ENCODE data around the gene PADI1. TPM values are rescaled to one million over a fixed set of nuclear protein-coding genes. Genes with fewer than 3 reads are reported as not detected.

PADI1 gene
- total RNA-seq, 1 donor from 2014 or later: 0.70 TPM

DNA sequence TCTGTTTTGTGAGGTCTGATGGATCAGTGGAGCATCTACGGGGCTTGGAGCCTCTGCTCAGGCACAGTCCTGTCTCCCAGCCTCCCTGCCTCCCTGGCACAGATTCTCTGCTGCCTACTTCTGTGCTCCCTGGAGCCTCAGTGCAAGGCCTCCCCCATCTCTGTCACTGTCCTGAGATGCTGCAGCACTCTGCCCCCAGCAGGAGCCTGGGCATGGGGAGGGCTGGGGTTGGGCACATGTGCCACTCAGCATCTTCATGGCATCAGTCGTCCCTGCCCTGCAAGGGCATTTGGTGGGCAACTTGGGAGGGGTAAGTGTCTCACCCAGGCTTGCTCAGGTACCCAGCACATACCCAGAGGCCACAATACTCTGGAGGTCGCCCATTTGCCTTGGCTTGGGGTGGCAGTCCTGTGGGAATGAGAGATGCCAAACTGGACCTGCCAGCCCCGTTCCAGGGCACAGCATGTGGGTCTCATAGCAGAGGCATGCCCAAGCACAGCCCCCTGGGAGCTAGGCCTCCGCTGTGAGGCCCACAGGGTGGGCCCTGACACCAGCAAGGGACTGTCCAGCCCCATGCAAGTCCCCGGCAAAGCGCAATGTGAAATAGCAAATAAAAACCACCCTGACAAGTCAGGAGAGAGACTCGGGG is 72.7 kb downstream of the PADI1 start:
- TF ChIP-seq, protein P1, sequence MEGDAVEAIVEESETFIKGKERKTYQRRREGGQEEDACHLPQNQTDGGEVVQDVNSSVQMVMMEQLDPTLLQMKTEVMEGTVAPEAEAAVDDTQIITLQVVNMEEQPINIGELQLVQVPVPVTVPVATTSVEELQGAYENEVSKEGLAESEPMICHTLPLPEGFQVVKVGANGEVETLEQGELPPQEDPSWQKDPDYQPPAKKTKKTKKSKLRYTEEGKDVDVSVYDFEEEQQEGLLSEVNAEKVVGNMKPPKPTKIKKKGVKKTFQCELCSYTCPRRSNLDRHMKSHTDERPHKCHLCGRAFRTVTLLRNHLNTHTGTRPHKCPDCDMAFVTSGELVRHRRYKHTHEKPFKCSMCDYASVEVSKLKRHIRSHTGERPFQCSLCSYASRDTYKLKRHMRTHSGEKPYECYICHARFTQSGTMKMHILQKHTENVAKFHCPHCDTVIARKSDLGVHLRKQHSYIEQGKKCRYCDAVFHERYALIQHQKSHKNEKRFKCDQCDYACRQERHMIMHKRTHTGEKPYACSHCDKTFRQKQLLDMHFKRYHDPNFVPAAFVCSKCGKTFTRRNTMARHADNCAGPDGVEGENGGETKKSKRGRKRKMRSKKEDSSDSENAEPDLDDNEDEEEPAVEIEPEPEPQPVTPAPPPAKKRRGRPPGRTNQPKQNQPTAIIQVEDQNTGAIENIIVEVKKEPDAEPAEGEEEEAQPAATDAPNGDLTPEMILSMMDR (IDR thresholded peaks at IDR 0.05): no peak

DNA sequence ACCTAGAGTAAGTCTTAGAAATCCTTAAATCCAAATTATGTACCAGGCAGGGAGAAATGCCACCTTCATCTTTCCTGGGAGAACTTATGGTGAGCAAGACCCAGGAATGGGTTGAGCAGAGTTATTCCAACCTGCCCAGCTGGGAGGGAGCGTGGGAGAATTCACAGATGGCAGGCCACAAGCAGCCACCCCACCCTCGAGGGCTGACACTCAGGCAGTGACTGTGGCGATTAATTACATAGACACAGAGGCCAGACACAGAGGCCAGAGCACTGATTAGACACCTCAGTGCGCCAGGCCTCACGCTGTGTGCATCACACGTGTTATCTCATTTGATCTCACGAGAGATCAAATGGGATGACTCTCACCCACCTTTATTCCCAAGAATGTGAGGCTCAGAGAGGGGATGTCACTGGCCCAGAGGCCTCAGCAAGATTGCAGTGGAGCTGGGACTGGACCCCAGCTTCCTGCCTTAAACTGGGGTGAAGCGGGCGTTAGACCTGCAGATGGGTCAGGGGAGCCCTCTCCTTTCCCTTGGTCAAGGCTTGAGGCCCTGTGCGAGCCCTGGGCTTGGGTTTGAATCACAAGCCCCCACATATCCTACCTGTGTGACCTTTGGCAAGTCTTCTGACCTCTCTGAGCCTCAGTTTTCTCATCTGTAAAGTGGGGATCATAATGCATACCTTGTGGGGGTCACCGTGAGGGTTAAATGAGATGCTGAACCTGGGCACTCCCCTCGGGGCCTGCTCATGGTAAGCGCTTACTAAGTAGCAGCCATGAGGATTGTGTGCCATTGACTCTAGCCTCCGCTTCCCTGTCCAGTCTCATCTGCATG is 74.3 kb downstream of the PADI1 start:
- Mint-ChIP-seq H3K36me3 (ENCODE audit: low read depth) (no peaks in the 10 kb centered on the region), H3K27me3 (ENCODE audit: low read depth) (peaks cover 5% of the 10 kb centered on the region), H3K4me1 (ENCODE audit: low read depth) (no peaks in the 10 kb centered on the region), H3K9me3 (ENCODE audit: low read depth) (no peaks in the 10 kb centered on the region), H3K27ac (ENCODE audit: unreplicated experiment) (no peak overlapping the region), H3K4me3 (ENCODE audit: unreplicated experiment) (no peak overlapping the region)
- peak; percentile 72 for DNase-seq (ENCODE audit: low spot score)
- TF ChIP-seq, protein P1 (IDR thresholded peaks at IDR 0.05): no peak

More for the DNA sequence above, 72.7 kb downstream of the PADI1 start:
- Mint-ChIP-seq H3K27me3 (ENCODE audit: low read depth) (peaks cover 3% of the 10 kb centered on the region), H3K4me3 (ENCODE audit: unreplicated experiment) (no peak overlapping the region), H3K9me3 (ENCODE audit: low read depth) (no peaks in the 10 kb centered on the region), H3K27ac (ENCODE audit: unreplicated experiment) (no peak overlapping the region), H3K4me1 (ENCODE audit: low read depth) (no peaks in the 10 kb centered on the region), H3K36me3 (ENCODE audit: low read depth) (no peaks in the 10 kb centered on the region)
- peak; percentile 54 for DNase-seq (ENCODE audit: low spot score)

GRCh38 chr1:17280436-17280835 is 75.5 kb downstream of the PADI1 start:
- no peaks in the 10 kb centered on the region for H3K36me3 Mint-ChIP-seq (ENCODE audit: low read depth)
- no peak for DNase-seq (ENCODE audit: low spot score)
- H3K9me3 Mint-ChIP-seq (ENCODE audit: low read depth): no peaks in the 10 kb centered on the region
- no peaks in the 10 kb centered on the region for H3K4me1 Mint-ChIP-seq (ENCODE audit: low read depth)
- no peak overlapping the region for H3K4me3 Mint-ChIP-seq (ENCODE audit: unreplicated experiment)
- H3K27ac Mint-ChIP-seq (ENCODE audit: unreplicated experiment): no peak overlapping the region
- TF ChIP-seq, protein P1 (IDR thresholded peaks at IDR 0.05): no peak
- H3K27me3 Mint-ChIP-seq (ENCODE audit: low read depth): peaks cover 5% of the 10 kb centered on the region

- no peak overlapping the region for H3K4me3 Mint-ChIP-seq (ENCODE audit: unreplicated experiment)
- H3K27me3 Mint-ChIP-seq (ENCODE audit: low read depth): peaks cover 5% of the 10 kb centered on the region
- no peaks in the 10 kb centered on the region for H3K4me1 Mint-ChIP-seq (ENCODE audit: low read depth)
- TF ChIP-seq, protein P1 (IDR thresholded peaks at IDR 0.05): no peak
- no peaks in the 10 kb centered on the region for H3K9me3 Mint-ChIP-seq (ENCODE audit: low read depth)
- no peaks in the 10 kb centered on the region for H3K36me3 Mint-ChIP-seq (ENCODE audit: low read depth)
- no peak overlapping the region for H3K27ac Mint-ChIP-seq (ENCODE audit: unreplicated experiment)
- no peak for DNase-seq (ENCODE audit: low spot score)
Observed at GRCh38 chr1:17280894-17281293, 76.0 kb downstream of the PADI1 start.

GRCh38 chr1:17281775-17282181 is 76.8 kb downstream of the PADI1 start:
- TF ChIP-seq, protein P1 (IDR thresholded peaks at IDR 0.05): no peak
- H3K27me3 Mint-ChIP-seq (ENCODE audit: low read depth): peaks cover 5% of the 10 kb centered on the region
- no peak for DNase-seq (ENCODE audit: low spot score)
- H3K4me1 Mint-ChIP-seq (ENCODE audit: low read depth): no peaks in the 10 kb centered on the region
- no peak overlapping the region for H3K27ac Mint-ChIP-seq (ENCODE audit: unreplicated experiment)
- peaks cover 2% of the 10 kb centered on the region for H3K9me3 Mint-ChIP-seq (ENCODE audit: low read depth)
- no peaks in the 10 kb centered on the region for H3K36me3 Mint-ChIP-seq (ENCODE audit: low read depth)
- no peak overlapping the region for H3K4me3 Mint-ChIP-seq (ENCODE audit: unreplicated experiment)

Measured in chondrocyte (in vitro differentiated cells).